ENCODE data around the gene TGOLN2.
"Not testable (repeated sequence)": the region's sequence is repeated elsewhere in the genome, so short reads cannot be mapped to it uniquely, and the experiment has no call there.

Gene TGOLN2

GRCh38 chr2:85353876-85354285 is 26.1 kb upstream of the TGOLN2 start:
- in situ Hi-C loops (cut with HindIII; ENCODE audit: low sequenced_read_pairs) = no loop called here
- H3K4me3 ChIP-seq (ENCODE audit: low read depth, low read length) = peak overlapping the region; percentile 76
- no peak for TF ChIP-seq CTCF (IDR thresholded peaks at IDR 0.05; ENCODE audit: low read depth, low read length, missing control alignments)
- DNase-seq (ENCODE audit: low read depth) = no peak

DNA sequence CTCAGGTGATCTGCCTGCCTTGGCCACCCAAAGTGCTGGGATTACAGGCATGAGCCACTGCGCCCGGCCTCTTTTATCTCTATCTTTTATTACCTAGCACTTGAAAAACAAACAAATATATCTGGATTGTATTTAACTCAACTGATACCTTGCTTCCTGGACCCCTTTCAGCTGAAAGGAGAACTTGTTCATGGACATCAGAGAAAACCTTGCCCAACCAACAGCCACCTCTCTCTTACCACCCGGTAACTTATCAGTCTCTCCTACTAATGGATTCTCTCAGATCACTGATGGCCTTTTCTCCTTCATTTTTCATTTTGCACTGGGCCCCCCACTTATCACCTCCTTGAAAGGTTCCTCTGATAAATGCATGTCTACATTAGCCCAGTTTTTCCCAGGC is 19.8 kb upstream of the TGOLN2 start:
- no peak for TF ChIP-seq CTCF (IDR thresholded peaks at IDR 0.05; ENCODE audit: low read depth, low read length, missing control alignments)
- H3K4me3 ChIP-seq (ENCODE audit: low read depth, low read length) = no peak overlapping the region
- in situ Hi-C loops (cut with HindIII; ENCODE audit: low sequenced_read_pairs) = no loop called here
- DNase-seq (ENCODE audit: low read depth) = no peak

- DNase-seq (ENCODE audit: low read depth) = no peak
- H3K4me3 ChIP-seq (ENCODE audit: low read depth, low read length) = no peak overlapping the region
- TF ChIP-seq CTCF (IDR thresholded peaks at IDR 0.05; ENCODE audit: low read depth, low read length, missing control alignments) = no peak
- in situ Hi-C loops (cut with HindIII; ENCODE audit: low sequenced_read_pairs) = no loop called here
These were observed 16.7 kb upstream of the TGOLN2 start for GRCh38 chr2:85344356-85344954.

DNA sequence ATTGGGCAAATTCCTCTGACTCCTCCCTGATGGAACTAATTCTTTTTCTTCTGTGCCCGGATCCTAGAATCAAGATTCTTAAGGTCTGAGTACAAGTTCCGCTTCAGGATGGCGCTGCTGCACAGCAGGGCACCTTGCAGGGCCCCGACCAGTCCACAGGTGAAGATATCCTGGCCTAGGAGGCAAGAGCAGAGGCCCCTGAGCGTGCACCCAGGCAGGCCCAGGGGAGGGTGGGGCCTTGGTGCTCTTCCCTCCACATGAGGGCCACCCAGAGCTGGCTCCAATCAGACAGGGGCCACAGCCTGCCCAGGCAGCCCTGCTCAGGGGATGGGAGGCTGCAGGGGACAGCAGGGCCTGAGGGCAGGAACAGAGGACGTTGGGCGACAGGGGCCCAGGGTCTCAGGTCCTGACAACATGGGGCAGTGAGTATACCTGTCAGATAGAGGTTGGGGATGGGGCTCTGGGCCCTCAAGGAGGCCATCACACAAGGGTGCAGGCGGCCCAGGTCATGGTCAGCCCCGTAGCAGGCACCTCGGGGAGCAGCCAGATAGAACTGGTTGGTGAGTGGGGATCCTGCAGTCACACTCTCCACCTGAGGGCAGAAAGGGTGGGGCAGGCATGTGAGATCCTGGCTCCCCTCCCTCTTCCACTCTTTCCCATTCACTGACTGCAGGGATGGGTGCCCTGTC is 15.6 kb upstream of the TGOLN2 start:
- DNase-seq (ENCODE audit: low read depth); H3K4me3 ChIP-seq (ENCODE audit: low read depth, low read length); in situ Hi-C loops (cut with HindIII; ENCODE audit: low sequenced_read_pairs): not testable (repeated sequence)

GRCh38 chr2:85342156-85342555 is 14.4 kb upstream of the TGOLN2 start:
- no peak overlapping the region for H3K4me3 ChIP-seq (ENCODE audit: low read depth, low read length)
- no peak for DNase-seq (ENCODE audit: low read depth)
- in situ Hi-C loops (cut with HindIII; ENCODE audit: low sequenced_read_pairs) = no loop called here
- TF ChIP-seq CTCF (IDR thresholded peaks at IDR 0.05; ENCODE audit: low read depth, low read length, missing control alignments) = no peak

- no peak for DNase-seq (ENCODE audit: low read depth)
- H3K4me3 ChIP-seq (ENCODE audit: low read depth, low read length) = no peak overlapping the region
- in situ Hi-C loops (cut with HindIII; ENCODE audit: low sequenced_read_pairs) = no loop called here
- no peak for TF ChIP-seq CTCF (IDR thresholded peaks at IDR 0.05; ENCODE audit: low read depth, low read length, missing control alignments)
These were observed 13.7 kb upstream of the TGOLN2 start for GRCh38 chr2:85341269-85342029.

Measured in astrocyte of the cerebellum (primary cell).